PC-3 (cell line): Measurements from ENCODE around the gene JMJD4.

Experiments
- EZH2 ChIP-seq: fragments of 300-600 bp; sonication (generic); IDR thresholded peaks from one replicate; pipeline ENCODE4 v1.6.1; 2017; ENCODE audit warnings: antibody characterized with exemption, mild to moderate bottlenecking, low read length; ENCODE audit not compliant: unreplicated experiment
- EZH2phosphoT487 ChIP-seq: fragments of 300-600 bp; sonication (generic); IDR thresholded peaks from 2 replicates; pipeline ENCODE4 v1.6.1; 2018; ENCODE audit warnings: mild to moderate bottlenecking, antibody characterized with exemption, low read length, borderline replicate concordance
- TF ChIP-seq, protein P1 (sequence below): fragments of 300-600 bp; sonication (generic); conservative IDR thresholded peaks from 2 replicates; pipeline ENCODE4 v1.5.1; 2017; ENCODE audit warnings: antibody characterized with exemption, low read depth, mild to moderate bottlenecking, low read length

DNA sequence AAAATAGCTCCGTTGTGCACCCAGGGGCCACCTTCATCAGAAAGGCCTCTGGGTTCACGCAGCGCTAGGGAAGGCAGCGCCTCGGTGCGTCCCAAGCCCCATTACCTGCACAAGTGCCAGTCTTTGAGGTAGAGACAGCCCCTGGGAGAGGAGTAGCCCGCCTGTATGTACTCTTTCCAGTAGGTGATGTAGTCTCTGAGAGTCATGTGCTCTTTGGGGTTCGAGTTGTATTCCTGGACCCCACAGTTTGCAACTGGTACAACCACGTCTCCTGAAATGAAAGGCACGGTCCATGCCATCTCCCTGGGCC is 601 bp downstream of the JMJD4 start:
- TF ChIP-seq, protein P1, sequence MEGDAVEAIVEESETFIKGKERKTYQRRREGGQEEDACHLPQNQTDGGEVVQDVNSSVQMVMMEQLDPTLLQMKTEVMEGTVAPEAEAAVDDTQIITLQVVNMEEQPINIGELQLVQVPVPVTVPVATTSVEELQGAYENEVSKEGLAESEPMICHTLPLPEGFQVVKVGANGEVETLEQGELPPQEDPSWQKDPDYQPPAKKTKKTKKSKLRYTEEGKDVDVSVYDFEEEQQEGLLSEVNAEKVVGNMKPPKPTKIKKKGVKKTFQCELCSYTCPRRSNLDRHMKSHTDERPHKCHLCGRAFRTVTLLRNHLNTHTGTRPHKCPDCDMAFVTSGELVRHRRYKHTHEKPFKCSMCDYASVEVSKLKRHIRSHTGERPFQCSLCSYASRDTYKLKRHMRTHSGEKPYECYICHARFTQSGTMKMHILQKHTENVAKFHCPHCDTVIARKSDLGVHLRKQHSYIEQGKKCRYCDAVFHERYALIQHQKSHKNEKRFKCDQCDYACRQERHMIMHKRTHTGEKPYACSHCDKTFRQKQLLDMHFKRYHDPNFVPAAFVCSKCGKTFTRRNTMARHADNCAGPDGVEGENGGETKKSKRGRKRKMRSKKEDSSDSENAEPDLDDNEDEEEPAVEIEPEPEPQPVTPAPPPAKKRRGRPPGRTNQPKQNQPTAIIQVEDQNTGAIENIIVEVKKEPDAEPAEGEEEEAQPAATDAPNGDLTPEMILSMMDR: no peak
- TF ChIP-seq EZH2 (no peak), EZH2phosphoT487 (no peak)
